ENCODE results near the gene TJP2.

The TJP2 gene

DNA sequence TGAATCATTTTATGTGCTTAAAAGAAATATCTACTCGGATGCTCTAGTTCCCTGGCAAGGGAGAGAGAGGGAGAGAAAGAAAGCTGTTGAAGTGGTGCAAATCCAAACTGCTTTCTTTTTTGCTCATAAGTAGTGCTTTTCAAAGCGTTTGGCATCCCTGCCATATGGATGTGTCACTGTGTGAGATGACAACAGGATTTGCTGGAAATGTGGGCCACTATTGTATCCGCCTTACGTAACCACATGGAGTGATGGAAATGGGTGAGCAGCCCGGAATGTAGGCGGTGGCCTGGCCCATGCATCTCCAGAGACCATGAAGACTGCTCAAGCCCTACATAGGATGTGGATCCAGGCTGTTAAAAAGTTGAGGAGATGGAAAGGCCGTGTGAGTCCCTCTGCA is 30.8 kb downstream of the TJP2 start:
- Histone ChIP-seq H3K4me1 (ENCODE audit: control insufficient read depth, insufficient read depth, low read length) (peaks cover 7% of the 10 kb centered on the region), H3K27ac (ENCODE audit: low read length) (no peak overlapping the region), H3K9me3 (ENCODE audit: control insufficient read depth in 2 of 2, low read length in 2 of 2) (no peaks in the 10 kb centered on the region), H3K9ac (ENCODE audit: low read length in 2 of 2) (no peak overlapping the region), H3K36me3 (ENCODE audit: control insufficient read depth in 2 of 2, insufficient read depth in 2 of 2, low read length in 2 of 2) (peaks cover 0 to 3% of the 10 kb centered on the region in 2 donors), H3K27me3 (ENCODE audit: control insufficient read depth in 1 of 2, insufficient read depth in 2 of 2, low read length in 2 of 2) (no peaks in the 10 kb centered on the region), H3K4me3 (ENCODE audit: low read length in 2 of 2) (peak overlapping the region; percentile 9 to 34)

DNA sequence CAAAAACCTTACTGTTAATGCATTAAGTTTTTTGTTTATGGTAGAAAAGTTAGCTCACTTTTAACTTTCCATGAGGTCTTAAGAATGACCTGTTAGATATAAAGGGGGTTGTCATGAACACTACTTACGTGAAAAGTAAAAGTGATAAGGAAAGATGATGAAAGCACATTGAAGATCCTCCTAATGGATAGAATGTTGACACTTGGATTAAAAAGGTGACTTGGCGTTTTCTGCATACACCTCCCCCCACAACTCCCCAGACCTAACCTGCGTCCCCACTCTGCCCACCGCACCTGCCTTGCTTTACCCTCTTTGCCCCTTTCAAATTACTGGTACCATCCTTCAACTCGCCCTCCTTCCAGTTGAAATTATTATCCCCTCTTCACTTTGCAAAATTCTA is 32.0 kb downstream of the TJP2 start:
- Histone ChIP-seq H3K4me1 (ENCODE audit: control insufficient read depth, insufficient read depth, low read length) (peaks cover 5% of the 10 kb centered on the region), H3K27me3 (ENCODE audit: control insufficient read depth in 1 of 2, insufficient read depth in 2 of 2, low read length in 2 of 2) (no peaks in the 10 kb centered on the region), H3K27ac (ENCODE audit: low read length) (no peak overlapping the region), H3K36me3 (ENCODE audit: control insufficient read depth in 2 of 2, insufficient read depth in 2 of 2, low read length in 2 of 2) (peaks cover 0 to 3% of the 10 kb centered on the region in 2 donors), H3K9ac (ENCODE audit: low read length in 2 of 2) (no peak overlapping the region), H3K9me3 (ENCODE audit: control insufficient read depth in 2 of 2, low read length in 2 of 2) (no peaks in the 10 kb centered on the region), H3K4me3 (ENCODE audit: low read length in 2 of 2) (no peak overlapping the region)

- Histone ChIP-seq H3K9ac (ENCODE audit: low read length in 2 of 2) (no peak overlapping the region), H3K9me3 (ENCODE audit: control insufficient read depth in 2 of 2, low read length in 2 of 2) (no peaks in the 10 kb centered on the region), H3K4me1 (ENCODE audit: control insufficient read depth, insufficient read depth, low read length) (peaks cover 7% of the 10 kb centered on the region), H3K27me3 (ENCODE audit: control insufficient read depth in 1 of 2, insufficient read depth in 2 of 2, low read length in 2 of 2) (no peaks in the 10 kb centered on the region), H3K4me3 (ENCODE audit: low read length in 2 of 2) (no peak overlapping the region), H3K36me3 (ENCODE audit: control insufficient read depth in 2 of 2, insufficient read depth in 2 of 2, low read length in 2 of 2) (no peaks in the 10 kb centered on the region), H3K27ac (ENCODE audit: low read length) (no peak overlapping the region)
These were observed 33.4 kb downstream of the TJP2 start for GRCh38 chr9:69207503-69207902.

GRCh38 chr9:69211424-69212036 is 37.5 kb downstream of the TJP2 start:
- Histone ChIP-seq H3K27me3 (ENCODE audit: control insufficient read depth in 1 of 2, insufficient read depth in 2 of 2, low read length in 2 of 2) (no peaks in the 10 kb centered on the region), H3K4me3 (ENCODE audit: low read length in 2 of 2) (no peak overlapping the region), H3K27ac (ENCODE audit: low read length) (no peak overlapping the region), H3K36me3 (ENCODE audit: control insufficient read depth in 2 of 2, insufficient read depth in 2 of 2, low read length in 2 of 2) (peaks cover 0 to 1% of the 10 kb centered on the region in 2 donors), H3K4me1 (ENCODE audit: control insufficient read depth, insufficient read depth, low read length) (peaks cover 4% of the 10 kb centered on the region), H3K9me3 (ENCODE audit: control insufficient read depth in 2 of 2, low read length in 2 of 2) (no peaks in the 10 kb centered on the region), H3K9ac (ENCODE audit: low read length in 2 of 2) (no peak overlapping the region)

- H3K4me1 ChIP-seq (ENCODE audit: control insufficient read depth, insufficient read depth, low read length): peaks cover 4% of the 10 kb centered on the region
These were observed 39.6 kb downstream of the TJP2 start for GRCh38 chr9:69213647-69214046.

DNA sequence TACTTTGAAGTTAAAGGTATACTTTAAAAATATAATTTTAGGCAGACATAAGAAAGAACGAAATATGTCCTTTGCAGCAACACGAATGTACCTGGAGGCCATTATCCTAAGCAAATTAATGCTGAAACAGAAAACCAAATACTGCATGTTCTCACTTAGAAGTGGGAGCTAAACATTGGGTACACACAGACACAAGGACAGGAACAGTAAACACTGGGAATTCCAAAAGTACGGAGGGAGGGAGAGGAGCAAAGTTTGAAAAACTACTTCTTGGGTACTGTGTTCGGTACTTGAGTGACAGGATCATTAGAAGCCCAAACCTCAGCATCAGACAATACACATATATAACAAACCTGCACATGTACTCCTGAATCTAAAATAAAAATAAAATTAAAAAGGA is 40.9 kb downstream of the TJP2 start:
- no peaks in the 10 kb centered on the region for H3K9me3 ChIP-seq (ENCODE audit: control insufficient read depth in 2 of 2, low read length in 2 of 2)
- H3K27me3 ChIP-seq (ENCODE audit: control insufficient read depth in 1 of 2, insufficient read depth in 2 of 2, low read length in 2 of 2): no peaks in the 10 kb centered on the region
- peaks cover 4% of the 10 kb centered on the region for H3K4me1 ChIP-seq (ENCODE audit: control insufficient read depth, insufficient read depth, low read length)
- peaks cover 9 to 15% of the 10 kb centered on the region in 2 donors for H3K36me3 ChIP-seq (ENCODE audit: control insufficient read depth in 2 of 2, insufficient read depth in 2 of 2, low read length in 2 of 2)
- H3K27ac ChIP-seq (ENCODE audit: low read length): no peak overlapping the region
- H3K4me3 ChIP-seq (ENCODE audit: low read length in 2 of 2): no peak overlapping the region
- no peak overlapping the region for H3K9ac ChIP-seq (ENCODE audit: low read length in 2 of 2)

More at GRCh38 chr9:69213647-69214046, 39.6 kb downstream of the TJP2 start:
- H3K4me3 ChIP-seq (ENCODE audit: low read length in 2 of 2): no peak overlapping the region
- peak overlapping the region; percentile 6 for H3K27ac ChIP-seq (ENCODE audit: low read length)
- H3K36me3 ChIP-seq (ENCODE audit: control insufficient read depth in 2 of 2, insufficient read depth in 2 of 2, low read length in 2 of 2): peaks cover 9 to 12% of the 10 kb centered on the region in 2 donors
- H3K9me3 ChIP-seq (ENCODE audit: control insufficient read depth in 2 of 2, low read length in 2 of 2): no peaks in the 10 kb centered on the region
- H3K27me3 ChIP-seq (ENCODE audit: control insufficient read depth in 1 of 2, insufficient read depth in 2 of 2, low read length in 2 of 2): no peaks in the 10 kb centered on the region
- H3K9ac ChIP-seq (ENCODE audit: low read length in 2 of 2): no peak overlapping the region

DNA sequence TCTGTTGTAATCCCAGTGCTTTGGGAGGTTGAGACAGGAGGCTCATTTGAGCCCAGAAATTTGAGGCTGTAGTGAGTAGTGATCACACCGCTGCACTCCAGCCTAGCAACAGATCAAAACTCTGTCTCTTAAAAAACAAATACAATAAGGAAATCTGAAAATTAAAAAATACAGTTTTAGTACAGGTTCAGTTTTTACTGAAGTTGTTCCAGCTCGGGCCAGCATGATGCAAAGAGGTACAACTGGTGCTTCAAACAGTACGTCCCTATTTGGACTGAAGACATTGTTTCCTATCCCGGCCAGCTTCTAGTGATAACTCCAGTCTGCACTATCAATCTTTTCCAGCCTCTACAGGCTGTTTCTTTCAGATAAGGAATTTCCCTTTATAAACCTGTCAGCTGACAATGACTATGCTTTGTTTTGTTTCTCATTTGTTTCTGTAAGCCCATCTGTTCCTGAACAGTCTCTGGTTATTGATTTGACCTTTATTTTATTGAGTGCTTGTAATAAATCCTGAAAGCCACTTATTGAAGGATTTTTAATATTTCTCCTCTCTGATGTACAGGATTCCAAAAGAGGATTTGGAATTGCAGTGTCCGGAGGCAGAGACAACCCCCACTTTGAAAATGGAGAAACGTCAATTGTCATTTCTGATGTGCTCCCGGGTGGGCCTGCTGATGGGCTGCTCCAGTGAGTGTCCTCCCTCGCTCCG is 41.9 kb downstream of the TJP2 start:
- H3K9ac ChIP-seq (ENCODE audit: low read length in 2 of 2): no peak overlapping the region
- H3K4me1 ChIP-seq (ENCODE audit: control insufficient read depth, insufficient read depth, low read length): peaks cover 4% of the 10 kb centered on the region
- H3K4me3 ChIP-seq (ENCODE audit: low read length in 2 of 2): no peak overlapping the region
- H3K9me3 ChIP-seq (ENCODE audit: control insufficient read depth in 2 of 2, low read length in 2 of 2): no peaks in the 10 kb centered on the region
- no peaks in the 10 kb centered on the region for H3K27me3 ChIP-seq (ENCODE audit: control insufficient read depth in 1 of 2, insufficient read depth in 2 of 2, low read length in 2 of 2)
- peaks cover 9 to 15% of the 10 kb centered on the region in 2 donors for H3K36me3 ChIP-seq (ENCODE audit: control insufficient read depth in 2 of 2, insufficient read depth in 2 of 2, low read length in 2 of 2)
- no peak overlapping the region for H3K27ac ChIP-seq (ENCODE audit: low read length)

GRCh38 chr9:69218166-69218565 is 44.1 kb downstream of the TJP2 start:
- Histone ChIP-seq H3K27me3 (ENCODE audit: control insufficient read depth in 1 of 2, insufficient read depth in 2 of 2, low read length in 2 of 2) (no peaks in the 10 kb centered on the region), H3K4me1 (ENCODE audit: control insufficient read depth, insufficient read depth, low read length) (no peaks in the 10 kb centered on the region), H3K9ac (ENCODE audit: low read length in 2 of 2) (no peak overlapping the region), H3K9me3 (ENCODE audit: control insufficient read depth in 2 of 2, low read length in 2 of 2) (no peaks in the 10 kb centered on the region), H3K4me3 (ENCODE audit: low read length in 2 of 2) (no peak overlapping the region), H3K27ac (ENCODE audit: low read length) (no peak overlapping the region), H3K36me3 (ENCODE audit: control insufficient read depth in 2 of 2, insufficient read depth in 2 of 2, low read length in 2 of 2) (peaks cover 12 to 22% of the 10 kb centered on the region in 2 donors)

DNA sequence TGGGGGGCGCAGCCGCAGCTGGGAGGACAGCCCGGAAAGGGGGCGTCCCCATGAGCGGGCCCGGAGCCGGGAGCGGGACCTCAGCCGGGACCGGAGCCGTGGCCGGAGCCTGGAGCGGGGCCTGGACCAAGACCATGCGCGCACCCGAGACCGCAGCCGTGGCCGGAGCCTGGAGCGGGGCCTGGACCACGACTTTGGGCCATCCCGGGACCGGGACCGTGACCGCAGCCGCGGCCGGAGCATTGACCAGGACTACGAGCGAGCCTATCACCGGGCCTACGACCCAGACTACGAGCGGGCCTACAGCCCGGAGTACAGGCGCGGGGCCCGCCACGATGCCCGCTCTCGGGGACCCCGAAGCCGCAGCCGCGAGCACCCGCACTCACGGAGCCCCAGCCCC is 47.0 kb downstream of the TJP2 start:
- no peaks in the 10 kb centered on the region for H3K4me1 ChIP-seq (ENCODE audit: control insufficient read depth, insufficient read depth, low read length)
- no peaks in the 10 kb centered on the region for H3K27me3 ChIP-seq (ENCODE audit: control insufficient read depth in 1 of 2, insufficient read depth in 2 of 2, low read length in 2 of 2)
- no peaks in the 10 kb centered on the region for H3K9me3 ChIP-seq (ENCODE audit: control insufficient read depth in 2 of 2, low read length in 2 of 2)
- no peak overlapping the region for H3K27ac ChIP-seq (ENCODE audit: low read length)
- H3K4me3 ChIP-seq (ENCODE audit: low read length in 2 of 2): no peak overlapping the region
- peaks cover 25 to 30% of the 10 kb centered on the region in 2 donors for H3K36me3 ChIP-seq (ENCODE audit: control insufficient read depth in 2 of 2, insufficient read depth in 2 of 2, low read length in 2 of 2)
- H3K9ac ChIP-seq (ENCODE audit: low read length in 2 of 2): no peak overlapping the region

- Histone ChIP-seq H3K4me1 (ENCODE audit: control insufficient read depth, insufficient read depth, low read length) (no peaks in the 10 kb centered on the region), H3K27ac (ENCODE audit: low read length) (no peak overlapping the region), H3K9ac (ENCODE audit: low read length in 2 of 2) (no peak overlapping the region), H3K4me3 (ENCODE audit: low read length in 2 of 2) (no peak overlapping the region), H3K36me3 (ENCODE audit: control insufficient read depth in 2 of 2, insufficient read depth in 2 of 2, low read length in 2 of 2) (peaks cover 27 to 30% of the 10 kb centered on the region in 2 donors), H3K27me3 (ENCODE audit: control insufficient read depth in 1 of 2, insufficient read depth in 2 of 2, low read length in 2 of 2) (no peaks in the 10 kb centered on the region), H3K9me3 (ENCODE audit: control insufficient read depth in 2 of 2, low read length in 2 of 2) (no peaks in the 10 kb centered on the region)
These were observed 48.9 kb downstream of the TJP2 start for GRCh38 chr9:69222970-69223369.

- peaks cover 27 to 30% of the 10 kb centered on the region in 2 donors for H3K36me3 ChIP-seq (ENCODE audit: control insufficient read depth in 2 of 2, insufficient read depth in 2 of 2, low read length in 2 of 2)
- H3K27ac ChIP-seq (ENCODE audit: low read length): no peak overlapping the region
- no peak overlapping the region for H3K4me3 ChIP-seq (ENCODE audit: low read length in 2 of 2)
- H3K4me1 ChIP-seq (ENCODE audit: control insufficient read depth, insufficient read depth, low read length): no peaks in the 10 kb centered on the region
- no peaks in the 10 kb centered on the region for H3K9me3 ChIP-seq (ENCODE audit: control insufficient read depth in 2 of 2, low read length in 2 of 2)
- no peak overlapping the region for H3K9ac ChIP-seq (ENCODE audit: low read length in 2 of 2)
- no peaks in the 10 kb centered on the region for H3K27me3 ChIP-seq (ENCODE audit: control insufficient read depth in 1 of 2, insufficient read depth in 2 of 2, low read length in 2 of 2)
These were observed 49.5 kb downstream of the TJP2 start for GRCh38 chr9:69223605-69224004.

Data from stomach smooth muscle (tissue), 2 donors.